Prostate gland (tissue), 2 donors: ENCODE results near the gene CARD9. TPM values are rescaled to one million over a fixed set of nuclear protein-coding genes. Genes with fewer than 3 reads are reported as not detected.

Source experiments
- DNase-seq: peaks from one replicate; pipeline ENCODE4 v3.0.0-alpha.2; 2019; ENCODE audit warnings: low spot score
- H3K27ac ChIP-seq, 2 donors: fragments of 200-600 bp; sonication (generic); 2 replicates each; pipeline ENCODE4 v1.5.1; 2017 to 2019
- H3K27me3 ChIP-seq: fragments of 200-600 bp; sonication (generic); replicated peaks from 2 replicates; pipeline ENCODE4 v1.5.1; 2019; ENCODE audit not compliant: insufficient read depth
- H3K36me3 ChIP-seq, 2 donors: fragments of 200-600 bp; sonication (generic); 1 replicate in 1 of 2; 2 replicates in 1 of 2; pipeline versions ENCODE4 v1.5.1 to v1.8.1; 2017 to 2019
- H3K4me1 ChIP-seq: fragments of 200-600 bp; sonication (generic); replicated peaks from 2 replicates; pipeline ENCODE4 v1.5.1; 2019
- H3K4me3 ChIP-seq, 2 donors: fragments of 200-600 bp; sonication (generic); 2 replicates each; pipeline ENCODE4 v1.5.1; 2017 to 2019
- H3K9me3 ChIP-seq: fragments of 200-600 bp; sonication (generic); 2 replicates; pipeline ENCODE4 v1.5.1; 2017
- CTCF ChIP-seq, 4 experiments: fragments of 200-600 bp in 2 of 4; fragments of 450-650 bp in 2 of 4; sonication (generic) in 2 of 4; IDR thresholded peaks; 1 replicate in 3 of 4; 2 replicates in 1 of 4; pipeline ENCODE4 v1.5.1; 2016 to 2019; ENCODE audit warnings: antibody characterized with exemption in 4 of 4, mild to moderate bottlenecking in 2 of 4, moderate library complexity in 2 of 4
- POLR2A ChIP-seq: fragments of 450-650 bp; IDR thresholded peaks from one replicate; pipeline ENCODE4 v1.6.1; 2016; ENCODE audit warnings: antibody characterized with exemption, mild to moderate bottlenecking
- POLR2AphosphoS5 ChIP-seq: sonication (generic); formaldehyde crosslinking; IDR thresholded peaks from one replicate; pipeline ENCODE4 v1.6.1; 2017; ENCODE audit warnings: antibody characterized with exemption
- WGBS: methylation state at CpG from one replicate; pipeline ENCODE4 v1.1.5; 2018; 5-methylcytosine and 5-hydroxymethylcytosine counted together
- intact Hi-C: fragments of 100-400 bp; cut with DNase I; formaldehyde crosslinking; loops from one replicate; pipeline ENCODE4 v1.14.2; 2022
- total RNA-seq, 2 donors: library from RNA; depleted of rRNA; stranded (reverse); fragments of >200 nt; gene quantifications; one replicate each; pipeline ENCODE4 v1.1.0, GENCODE V29; 2016

Gene CARD9
- total RNA-seq, 2 donors from 2014 or later: 1.5 to 3.4 TPM

GRCh38 chr9:136401173-136401922 lies 27.9 kb upstream of the CARD9 start:
- no peaks in the 10 kb centered on the region for H3K36me3 ChIP-seq
- 94% methylated on average over 18 of the region's 18 CpGs for WGBS
- intact Hi-C loops: no loop called here
- no peak overlapping the region for H3K4me3 ChIP-seq
- H3K27me3 ChIP-seq: no peaks in the 10 kb centered on the region
- DNase-seq: no peak
- no peak overlapping the region for H3K27ac ChIP-seq
- H3K4me1 ChIP-seq: peaks cover 4% of the 10 kb centered on the region
- no peaks in the 10 kb centered on the region for H3K9me3 ChIP-seq
- TF ChIP-seq POLR2A: no peak
- no peak for TF ChIP-seq POLR2AphosphoS5
- TF ChIP-seq CTCF (IDR thresholded peaks at IDR 0.05): no peak

- Histone ChIP-seq H3K9me3 (no peaks in the 10 kb centered on the region), H3K27me3 (no peaks in the 10 kb centered on the region), H3K27ac (peak within 1 kb of the TSS in 1 of 2 donors; percentile 57), H3K36me3 (peaks cover 0 to 5% of the 10 kb centered on the region in 2 donors), H3K4me1 (peaks cover 12% of the 10 kb centered on the region), H3K4me3 (peak within 1 kb of the TSS; percentile 71 to 95)
- peak; percentile 73 for DNase-seq
- WGBS: 7% methylated on average over 55 of the region's 71 CpGs
- intact Hi-C loops: no loop called here
- peak; percentile 45 for TF ChIP-seq POLR2A
- TF ChIP-seq CTCF (IDR thresholded peaks at IDR 0.05): peak; percentile 94 to 99 (median 98)
- peak; percentile 75 for TF ChIP-seq POLR2AphosphoS5
Observed at GRCh38 chr9:136400038-136400834, 26.8 kb upstream of the CARD9 start, which contains the start of gene SNAPC4. Gene SNAPC4, minus strand, starts transcription at chr9:136400170. Its CDS starts 1,742 bp downstream, at chr9:136398428.

- TF ChIP-seq POLR2AphosphoS5 (no peak), POLR2A (no peak), CTCF (IDR thresholded peaks at IDR 0.05) (no peak)
- no peak for DNase-seq
- intact Hi-C loops: no loop called here
- Histone ChIP-seq H3K9me3 (no peaks in the 10 kb centered on the region), H3K4me3 (peak overlapping the region; percentile 71 to 95), H3K4me1 (peaks cover 12% of the 10 kb centered on the region), H3K27ac (peak overlapping the region in 1 of 2 donors; percentile 57), H3K36me3 (peaks cover 6 to 11% of the 10 kb centered on the region in 2 donors), H3K27me3 (no peaks in the 10 kb centered on the region)
- WGBS: 2% methylated on average over 33 of the region's 67 CpGs
Observed at GRCh38 chr9:136399176-136400037, 25.9 kb upstream of the CARD9 start.

GRCh38 chr9:136398286-136398685 lies 24.8 kb upstream of the CARD9 start:
- no peak for TF ChIP-seq POLR2A
- no peak for TF ChIP-seq POLR2AphosphoS5
- no peak for TF ChIP-seq CTCF (IDR thresholded peaks at IDR 0.05)
- no peak for DNase-seq
- no peaks in the 10 kb centered on the region for H3K27me3 ChIP-seq
- H3K36me3 ChIP-seq: peaks cover 11 to 17% of the 10 kb centered on the region in 2 donors
- no peak overlapping the region for H3K4me3 ChIP-seq
- H3K9me3 ChIP-seq: no peaks in the 10 kb centered on the region
- 94% methylated on average over 12 of the region's 12 CpGs for WGBS
- intact Hi-C loops: no loop called here
- H3K27ac ChIP-seq: no peak overlapping the region
- H3K4me1 ChIP-seq: peaks cover 12% of the 10 kb centered on the region
